HG02885 (cell line): ENCODE data around the gene MED10.

Source experiments
- ATAC-seq: cut with Tn5 transposase; IDR thresholded peaks from one replicate; pipeline ENCODE4 v1.9.1; 2021; ENCODE audit warnings: mild to moderate bottlenecking; ENCODE audit not compliant: unreplicated experiment, poor library complexity

MED10 gene

GRCh38 chr5:6377905-6378765 is at the start of gene MED10:
TSS of gene MED10 (minus strand) at chr5:6378547. CDS start at chr5:6378483, 64 bp downstream.
- ATAC-seq, result peak; percentile 97

GRCh38 chr5:6427694-6428093 is 49.3 kb upstream of the MED10 start:
- no peak for ATAC-seq

DNA sequence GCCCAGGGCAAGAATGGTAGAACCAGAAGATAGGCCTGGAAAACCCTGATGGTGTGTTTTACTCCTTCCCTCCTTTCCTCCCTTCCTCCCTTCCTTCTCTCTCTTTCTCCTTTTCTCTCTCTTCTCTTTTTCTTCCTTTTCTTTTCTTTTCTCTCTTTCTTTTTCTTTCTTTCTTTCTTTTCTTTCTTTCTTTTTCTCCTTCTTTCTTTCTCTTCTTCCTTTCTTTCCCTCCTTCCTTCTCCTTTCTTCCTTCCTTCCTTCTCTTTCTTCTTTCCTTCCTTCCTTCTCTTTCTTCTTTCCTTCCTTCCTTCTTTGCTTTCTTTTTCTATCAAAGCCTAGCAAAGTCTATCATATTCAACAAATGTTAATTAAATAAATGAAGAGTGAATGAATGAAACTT is 46.4 kb upstream of the MED10 start:
- ATAC-seq, result no peak

GRCh38 chr5:6424110-6424659 is 45.8 kb upstream of the MED10 start:
- no peak for ATAC-seq

DNA sequence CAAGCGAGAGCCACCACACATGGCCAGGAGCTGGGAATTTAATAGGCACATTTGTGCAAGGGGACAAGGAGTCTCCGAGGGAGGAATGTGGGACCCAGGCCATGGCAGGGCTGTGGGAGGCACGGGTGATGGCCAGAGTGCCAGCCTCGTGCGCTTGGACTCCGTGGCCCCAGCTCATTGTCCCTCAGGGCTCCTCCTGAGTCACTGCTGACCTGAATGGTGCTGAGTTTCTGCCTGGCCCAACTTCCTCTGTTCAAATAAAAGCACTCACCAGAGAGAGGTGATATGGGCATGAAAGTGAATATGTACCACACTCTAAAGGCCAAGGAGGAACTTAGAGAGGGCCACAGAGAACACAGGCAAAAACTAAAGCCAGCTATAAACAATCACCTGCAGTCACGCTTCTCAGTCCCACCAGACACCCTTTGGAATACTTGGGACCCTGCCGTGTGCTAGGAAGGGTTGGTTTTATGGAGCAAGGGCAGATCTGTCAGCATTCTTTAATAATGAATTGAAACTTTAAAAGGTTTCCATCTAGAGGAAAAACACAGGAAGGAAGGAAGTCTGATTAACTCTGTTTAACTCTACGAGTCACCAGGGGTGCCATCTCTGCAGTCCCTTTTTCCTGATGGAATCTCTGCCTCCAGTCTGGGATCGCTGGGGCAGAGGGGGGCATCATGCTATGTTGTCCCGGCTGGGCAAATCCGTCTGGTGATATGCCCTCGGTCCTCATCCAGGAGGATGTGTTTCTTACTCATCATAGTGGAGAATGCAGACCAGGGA is 45.2 kb upstream of the MED10 start:
- no peak for ATAC-seq

- no peak for ATAC-seq
Measured at GRCh38 chr5:6419340-6419852, 41.0 kb upstream of the MED10 start.

GRCh38 chr5:6418679-6419276 is 40.4 kb upstream of the MED10 start:
- ATAC-seq, result no peak

- ATAC-seq, result no peak
Measured at GRCh38 chr5:6417657-6418056, 39.3 kb upstream of the MED10 start.

DNA sequence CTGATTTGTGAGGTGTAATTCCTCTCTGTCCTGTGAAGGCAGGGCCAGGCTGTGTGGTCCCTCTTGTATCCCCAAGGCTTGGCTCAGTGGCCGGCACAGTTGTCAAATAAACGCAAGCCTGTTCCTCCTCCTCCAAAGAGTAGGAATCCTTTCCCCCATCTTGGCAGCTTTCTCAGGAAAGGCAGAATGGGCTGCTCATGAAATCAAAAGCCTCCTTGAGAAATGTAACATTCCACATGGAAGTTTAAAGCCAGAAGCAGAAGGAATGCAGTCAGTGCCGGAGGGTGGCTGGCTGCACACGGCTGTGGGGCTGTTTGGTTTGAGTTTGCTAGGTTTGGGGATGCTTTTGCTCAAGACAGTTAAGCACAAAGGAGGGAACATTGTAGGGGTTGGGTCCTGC is 34.5 kb upstream of the MED10 start:
- ATAC-seq, result no peak

DNA sequence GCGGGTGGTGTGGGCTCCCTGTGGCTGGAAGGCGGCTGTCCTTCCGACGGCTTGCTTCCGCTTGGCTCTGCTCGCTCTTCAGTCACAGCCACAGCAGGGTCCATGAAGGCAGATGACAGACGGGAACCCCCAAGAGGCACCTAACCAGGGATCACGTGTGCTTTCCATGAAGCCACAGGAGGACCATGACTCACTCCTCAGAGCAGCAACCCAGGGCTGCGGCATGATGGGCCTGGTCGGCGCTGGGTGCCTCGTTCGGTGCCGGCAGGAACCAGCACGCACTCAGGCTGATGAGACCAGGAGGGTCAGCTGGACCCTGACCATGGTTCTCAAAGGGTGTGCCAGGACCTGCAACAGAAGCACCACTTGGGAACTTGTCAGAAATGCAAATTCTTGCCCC is 32.8 kb upstream of the MED10 start:
- no peak for ATAC-seq

DNA sequence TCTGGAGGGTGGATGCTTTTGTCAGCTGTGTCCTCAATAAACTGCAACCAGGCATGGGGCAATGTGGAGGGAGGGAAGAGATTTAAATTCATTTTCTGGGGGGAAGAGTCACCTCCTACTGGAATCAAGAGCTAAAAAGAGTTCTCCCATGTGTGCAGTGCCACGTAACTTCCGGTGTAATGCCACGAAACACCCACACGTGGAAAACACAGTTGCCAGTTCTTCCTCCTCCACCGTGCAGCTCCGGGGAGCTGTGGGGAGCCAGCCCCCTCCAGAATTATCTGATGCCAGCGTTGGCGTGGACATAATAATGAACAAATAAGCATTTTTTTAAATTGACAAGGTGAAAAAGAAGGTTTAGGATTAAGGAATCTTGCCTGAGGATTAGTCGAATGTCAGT is 32.1 kb upstream of the MED10 start:
- no peak for ATAC-seq

- ATAC-seq, result no peak
Measured at GRCh38 chr5:6408627-6409446, 30.5 kb upstream of the MED10 start.

GRCh38 chr5:6408260-6408596 is 29.9 kb upstream of the MED10 start:
- no peak for ATAC-seq

DNA sequence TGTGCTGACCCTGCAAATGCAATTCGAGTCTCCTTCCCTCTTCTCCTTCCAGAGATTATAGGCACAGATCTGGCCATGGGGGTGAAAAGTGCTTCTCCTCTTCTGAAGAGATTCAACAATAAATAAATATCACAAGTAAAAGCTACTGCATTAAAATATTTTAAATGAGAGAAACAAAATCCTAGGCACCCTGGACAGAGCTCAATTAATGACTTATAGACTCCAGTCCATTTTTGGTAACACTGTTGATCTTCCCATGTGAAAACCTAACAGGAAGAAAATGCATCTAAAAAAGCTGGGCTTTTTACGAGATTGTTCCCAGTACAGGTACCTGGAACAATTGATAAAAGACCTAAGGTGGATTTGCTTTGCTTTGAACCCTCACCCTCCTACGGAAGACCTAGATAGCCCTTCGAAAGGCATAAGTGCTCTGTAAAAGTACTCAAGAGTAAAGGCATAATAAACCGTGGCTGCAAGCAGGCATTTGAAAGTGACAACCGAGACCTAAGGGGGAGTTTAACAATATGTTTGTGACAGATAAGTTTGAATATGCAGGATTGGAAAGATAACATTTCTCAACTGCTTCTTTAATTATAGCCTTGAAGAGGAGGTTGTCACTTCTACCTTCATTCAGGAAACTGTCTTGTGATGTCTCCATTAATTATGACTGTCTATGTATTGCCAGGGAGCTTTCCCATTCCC is 29.4 kb upstream of the MED10 start:
- ATAC-seq, result no peak

GRCh38 chr5:6405591-6405990 is 27.2 kb upstream of the MED10 start:
- ATAC-seq, result no peak

DNA sequence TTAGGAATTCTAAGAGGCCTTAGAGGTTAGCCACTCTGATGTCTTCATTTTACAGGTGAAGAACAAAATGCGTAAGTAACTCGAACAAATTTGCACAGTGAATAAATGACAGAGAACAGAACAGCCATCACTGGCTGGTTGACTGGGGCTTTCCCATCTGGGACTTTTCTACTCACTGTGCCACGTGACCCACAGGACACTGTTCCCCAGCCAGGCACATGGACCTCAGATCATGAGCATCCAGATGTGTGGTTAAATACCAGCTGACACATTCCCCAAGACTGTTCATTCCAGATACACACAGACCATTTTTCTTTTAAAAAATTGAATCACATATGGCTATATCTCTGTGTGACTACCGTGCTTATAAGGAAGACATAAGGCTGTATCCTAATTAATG is 25.8 kb upstream of the MED10 start:
- ATAC-seq, result peak; percentile 67

DNA sequence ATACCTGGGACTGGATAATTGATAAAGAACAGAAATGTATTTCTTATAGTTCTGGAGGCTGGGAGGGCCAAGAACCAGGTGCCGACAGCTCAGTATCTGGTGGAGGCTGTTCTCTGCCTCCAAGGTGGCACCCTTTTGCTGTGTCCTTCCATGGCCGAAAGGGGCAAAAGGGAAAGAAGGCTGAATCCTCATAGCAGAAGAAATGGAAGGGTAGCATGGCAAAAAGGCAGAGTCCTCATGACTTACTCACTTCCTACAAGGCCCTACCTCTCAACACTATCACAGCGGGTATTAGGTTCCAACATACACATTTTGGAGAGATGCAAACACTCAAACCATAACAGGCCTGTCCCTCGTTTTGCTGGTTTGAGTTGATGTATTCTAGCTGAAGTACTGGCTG is 25.1 kb upstream of the MED10 start:
- no peak for ATAC-seq

DNA sequence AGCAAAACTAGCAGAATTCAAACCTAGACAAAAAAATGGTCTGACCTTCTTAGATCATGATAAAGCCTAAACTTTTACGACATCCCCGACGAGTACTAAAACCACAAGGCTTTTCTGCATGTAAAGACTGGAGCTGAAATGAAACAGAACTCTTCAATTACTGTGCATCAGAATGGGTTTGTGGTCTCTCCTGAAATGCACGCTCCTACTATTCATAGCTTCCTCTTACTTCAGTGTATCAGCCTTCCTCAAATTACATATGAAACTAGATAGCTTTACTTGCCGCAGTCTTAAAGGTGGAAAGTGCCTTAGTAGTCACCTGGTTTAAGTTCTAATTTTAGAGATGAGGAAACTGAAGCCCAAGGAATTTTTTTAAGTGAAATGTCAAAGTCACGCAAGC is 24.6 kb upstream of the MED10 start:
- peak; percentile 67 for ATAC-seq

DNA sequence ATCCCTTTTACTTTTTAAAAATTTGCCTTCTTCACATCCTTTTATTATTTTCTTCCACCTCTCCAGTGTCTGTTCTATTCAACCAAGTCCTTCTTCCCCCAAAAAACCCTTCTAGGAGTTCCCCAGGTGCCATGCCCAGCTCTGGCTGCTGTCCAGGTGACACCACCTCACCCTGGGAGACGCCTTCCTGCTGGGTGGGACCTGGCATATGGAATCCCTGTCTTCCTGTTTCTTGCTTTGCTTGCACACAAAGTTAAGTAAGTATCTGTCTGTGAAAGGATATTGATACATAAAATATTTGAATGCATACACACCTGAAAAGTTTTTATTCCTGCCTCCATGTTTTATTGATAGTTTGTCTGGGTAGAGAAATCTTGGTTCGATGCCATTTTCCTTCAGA is 23.1 kb upstream of the MED10 start:
- no peak for ATAC-seq
